ENCODE results near the gene SPATA17. TPM values are rescaled to one million over a fixed set of nuclear protein-coding genes. Genes with fewer than 3 reads are reported as not detected.

SPATA17 gene
- total and polyA plus RNA-seq, 2 of the 13 experiments (the other 11 are each of a cell fraction or from before 2014, with no cell fraction given), result 0.48 to 1.7 TPM

DNA sequence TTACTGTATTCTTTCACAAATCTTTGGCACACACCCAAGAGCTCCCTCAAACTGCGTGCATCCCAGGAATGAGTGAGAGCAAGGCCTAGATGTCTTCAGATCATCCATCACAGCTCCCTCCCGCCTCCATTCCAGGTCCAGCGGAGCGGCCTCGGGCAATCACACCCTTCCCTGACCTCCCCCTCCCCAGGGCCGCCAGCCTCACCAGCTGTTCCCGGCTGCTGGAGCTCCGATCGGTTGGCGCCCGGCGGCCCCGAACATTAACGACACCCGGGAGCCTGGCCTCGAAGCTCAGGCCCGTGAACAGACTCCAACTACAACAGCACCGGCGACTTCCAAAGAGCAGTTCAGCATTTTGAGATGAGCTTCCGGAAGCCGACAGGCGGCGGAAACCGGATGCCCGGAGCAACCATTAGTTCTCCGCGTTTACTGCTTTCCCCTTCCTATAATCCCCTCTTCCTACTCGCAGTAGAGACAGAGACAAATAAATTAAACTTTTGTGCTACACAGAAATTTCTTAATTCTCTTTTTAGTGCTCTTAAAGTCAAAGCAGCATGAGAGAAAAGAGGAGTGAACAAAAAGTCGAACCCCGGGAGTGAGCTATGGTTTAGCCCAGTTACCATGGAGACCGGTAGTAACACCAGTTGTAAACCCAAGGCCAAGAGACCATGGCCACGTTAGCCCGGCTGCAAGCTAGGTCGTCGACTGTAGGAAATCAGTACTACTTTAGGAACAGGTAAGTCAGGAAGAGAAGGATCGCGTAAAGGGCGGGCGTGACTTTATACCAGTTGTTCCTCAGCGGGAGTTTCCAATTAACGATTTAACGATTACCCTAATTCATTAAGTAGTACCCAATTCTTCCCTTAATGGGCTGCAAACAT, at the start of gene SPATA17, which contains the start of gene GPATCH2 (continued):
- TF ChIP-seq, protein P1, sequence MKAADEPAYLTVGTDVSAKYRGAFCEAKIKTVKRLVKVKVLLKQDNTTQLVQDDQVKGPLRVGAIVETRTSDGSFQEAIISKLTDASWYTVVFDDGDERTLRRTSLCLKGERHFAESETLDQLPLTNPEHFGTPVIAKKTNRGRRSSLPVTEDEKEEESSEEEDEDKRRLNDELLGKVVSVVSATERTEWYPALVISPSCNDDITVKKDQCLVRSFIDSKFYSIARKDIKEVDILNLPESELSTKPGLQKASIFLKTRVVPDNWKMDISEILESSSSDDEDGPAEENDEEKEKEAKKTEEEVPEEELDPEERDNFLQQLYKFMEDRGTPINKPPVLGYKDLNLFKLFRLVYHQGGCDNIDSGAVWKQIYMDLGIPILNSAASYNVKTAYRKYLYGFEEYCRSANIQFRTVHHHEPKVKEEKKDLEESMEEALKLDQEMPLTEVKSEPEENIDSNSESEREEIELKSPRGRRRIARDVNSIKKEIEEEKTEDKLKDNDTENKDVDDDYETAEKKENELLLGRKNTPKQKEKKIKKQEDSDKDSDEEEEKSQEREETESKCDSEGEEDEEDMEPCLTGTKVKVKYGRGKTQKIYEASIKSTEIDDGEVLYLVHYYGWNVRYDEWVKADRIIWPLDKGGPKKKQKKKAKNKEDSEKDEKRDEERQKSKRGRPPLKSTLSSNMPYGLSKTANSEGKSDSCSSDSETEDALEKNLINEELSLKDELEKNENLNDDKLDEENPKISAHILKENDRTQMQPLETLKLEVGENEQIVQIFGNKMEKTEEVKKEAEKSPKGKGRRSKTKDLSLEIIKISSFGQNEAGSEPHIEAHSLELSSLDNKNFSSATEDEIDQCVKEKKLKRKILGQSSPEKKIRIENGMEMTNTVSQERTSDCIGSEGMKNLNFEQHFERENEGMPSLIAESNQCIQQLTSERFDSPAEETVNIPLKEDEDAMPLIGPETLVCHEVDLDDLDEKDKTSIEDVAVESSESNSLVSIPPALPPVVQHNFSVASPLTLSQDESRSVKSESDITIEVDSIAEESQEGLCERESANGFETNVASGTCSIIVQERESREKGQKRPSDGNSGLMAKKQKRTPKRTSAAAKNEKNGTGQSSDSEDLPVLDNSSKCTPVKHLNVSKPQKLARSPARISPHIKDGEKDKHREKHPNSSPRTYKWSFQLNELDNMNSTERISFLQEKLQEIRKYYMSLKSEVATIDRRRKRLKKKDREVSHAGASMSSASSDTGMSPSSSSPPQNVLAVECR (CRISPR knock-in tag; IDR thresholded peaks at IDR 0.05; ENCODE audit: borderline replicate concordance), result peak; percentile 82; the same call in 1 of the 2 replicates
- TF ChIP-seq ZNF12 (CRISPR knock-in tag; IDR thresholded peaks at IDR 0.05), result peak; percentile 32; the same call in 1 of the 2 replicates
- no peak for TF ChIP-seq FOXC1 (CRISPR knock-in tag; IDR thresholded peaks at IDR 0.05; ENCODE audit: borderline replicate concordance)
- TF ChIP-seq FOXA3 (CRISPR knock-in tag; IDR thresholded peaks at IDR 0.05), result no peak
- no peak for TF ChIP-seq RARG (CRISPR knock-in tag; IDR thresholded peaks at IDR 0.05; ENCODE audit: low read depth)
- no peak for TF ChIP-seq ZNF24 (IDR thresholded peaks at IDR 0.05)
- no peak for TF ChIP-seq ZNF615 (CRISPR knock-in tag; IDR thresholded peaks at IDR 0.05; ENCODE audit: borderline replicate concordance)
- TF ChIP-seq TMF1 (CRISPR knock-in tag; IDR thresholded peaks at IDR 0.05; ENCODE audit: low read depth), result peak; percentile 45; the same call in 1 of the 2 replicates
- TF ChIP-seq, protein P2, sequence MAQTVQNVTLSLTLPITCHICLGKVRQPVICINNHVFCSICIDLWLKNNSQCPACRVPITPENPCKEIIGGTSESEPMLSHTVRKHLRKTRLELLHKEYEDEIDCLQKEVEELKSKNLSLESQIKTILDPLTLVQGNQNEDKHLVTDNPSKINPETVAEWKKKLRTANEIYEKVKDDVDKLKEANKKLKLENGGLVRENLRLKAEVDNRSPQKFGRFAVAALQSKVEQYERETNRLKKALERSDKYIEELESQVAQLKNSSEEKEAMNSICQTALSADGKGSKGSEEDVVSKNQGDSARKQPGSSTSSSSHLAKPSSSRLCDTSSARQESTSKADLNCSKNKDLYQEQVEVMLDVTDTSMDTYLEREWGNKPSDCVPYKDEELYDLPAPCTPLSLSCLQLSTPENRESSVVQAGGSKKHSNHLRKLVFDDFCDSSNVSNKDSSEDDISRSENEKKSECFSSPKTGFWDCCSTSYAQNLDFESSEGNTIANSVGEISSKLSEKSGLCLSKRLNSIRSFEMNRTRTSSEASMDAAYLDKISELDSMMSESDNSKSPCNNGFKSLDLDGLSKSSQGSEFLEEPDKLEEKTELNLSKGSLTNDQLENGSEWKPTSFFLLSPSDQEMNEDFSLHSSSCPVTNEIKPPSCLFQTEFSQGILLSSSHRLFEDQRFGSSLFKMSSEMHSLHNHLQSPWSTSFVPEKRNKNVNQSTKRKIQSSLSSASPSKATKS (CRISPR knock-in tag; IDR thresholded peaks at IDR 0.05), result no peak
- TF ChIP-seq POLR2A (IDR thresholded peaks at IDR 0.05; ENCODE audit: insufficient read depth in 1 of 2, low read depth in 2 of 2, low read length in 2 of 2), result peak; percentile 68 to 82
- no peak for TF ChIP-seq ZNF776 (CRISPR knock-in tag; IDR thresholded peaks at IDR 0.05)
- no peak for TF ChIP-seq ZBTB1 (CRISPR knock-in tag; IDR thresholded peaks at IDR 0.05; ENCODE audit: borderline replicate concordance)
- TF ChIP-seq RORA (CRISPR knock-in tag; IDR thresholded peaks at IDR 0.05), result no peak
- TF ChIP-seq CEBPG (CRISPR knock-in tag; IDR thresholded peaks at IDR 0.05), result no peak
- no peak for TF ChIP-seq ZNF44 (CRISPR knock-in tag; IDR thresholded peaks at IDR 0.05)
- TF ChIP-seq, protein P3, sequence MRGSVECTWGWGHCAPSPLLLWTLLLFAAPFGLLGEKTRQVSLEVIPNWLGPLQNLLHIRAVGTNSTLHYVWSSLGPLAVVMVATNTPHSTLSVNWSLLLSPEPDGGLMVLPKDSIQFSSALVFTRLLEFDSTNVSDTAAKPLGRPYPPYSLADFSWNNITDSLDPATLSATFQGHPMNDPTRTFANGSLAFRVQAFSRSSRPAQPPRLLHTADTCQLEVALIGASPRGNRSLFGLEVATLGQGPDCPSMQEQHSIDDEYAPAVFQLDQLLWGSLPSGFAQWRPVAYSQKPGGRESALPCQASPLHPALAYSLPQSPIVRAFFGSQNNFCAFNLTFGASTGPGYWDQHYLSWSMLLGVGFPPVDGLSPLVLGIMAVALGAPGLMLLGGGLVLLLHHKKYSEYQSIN (CRISPR knock-in tag; IDR thresholded peaks at IDR 0.05; ENCODE audit: borderline replicate concordance), result no peak
- TF ChIP-seq ZNF10 (CRISPR knock-in tag; IDR thresholded peaks at IDR 0.05; ENCODE audit: borderline replicate concordance, low read depth), result no peak
- no peak for TF ChIP-seq FOSL1 (CRISPR knock-in tag; IDR thresholded peaks at IDR 0.05; ENCODE audit: borderline replicate concordance)
- TF ChIP-seq ZNF329 (CRISPR knock-in tag; IDR thresholded peaks at IDR 0.05; ENCODE audit: low read depth), result no peak

Data from HepG2 (cell line).